Eye (tissue), 1 donor: ENCODE results near the gene VSTM4.

Experiments used
- DNase-seq: peaks from one replicate; pipeline ENCODE4 v3.0.0-alpha.2; 2015

VSTM4 gene, protein sequence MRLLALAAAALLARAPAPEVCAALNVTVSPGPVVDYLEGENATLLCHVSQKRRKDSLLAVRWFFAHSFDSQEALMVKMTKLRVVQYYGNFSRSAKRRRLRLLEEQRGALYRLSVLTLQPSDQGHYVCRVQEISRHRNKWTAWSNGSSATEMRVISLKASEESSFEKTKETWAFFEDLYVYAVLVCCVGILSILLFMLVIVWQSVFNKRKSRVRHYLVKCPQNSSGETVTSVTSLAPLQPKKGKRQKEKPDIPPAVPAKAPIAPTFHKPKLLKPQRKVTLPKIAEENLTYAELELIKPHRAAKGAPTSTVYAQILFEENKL

DNA sequence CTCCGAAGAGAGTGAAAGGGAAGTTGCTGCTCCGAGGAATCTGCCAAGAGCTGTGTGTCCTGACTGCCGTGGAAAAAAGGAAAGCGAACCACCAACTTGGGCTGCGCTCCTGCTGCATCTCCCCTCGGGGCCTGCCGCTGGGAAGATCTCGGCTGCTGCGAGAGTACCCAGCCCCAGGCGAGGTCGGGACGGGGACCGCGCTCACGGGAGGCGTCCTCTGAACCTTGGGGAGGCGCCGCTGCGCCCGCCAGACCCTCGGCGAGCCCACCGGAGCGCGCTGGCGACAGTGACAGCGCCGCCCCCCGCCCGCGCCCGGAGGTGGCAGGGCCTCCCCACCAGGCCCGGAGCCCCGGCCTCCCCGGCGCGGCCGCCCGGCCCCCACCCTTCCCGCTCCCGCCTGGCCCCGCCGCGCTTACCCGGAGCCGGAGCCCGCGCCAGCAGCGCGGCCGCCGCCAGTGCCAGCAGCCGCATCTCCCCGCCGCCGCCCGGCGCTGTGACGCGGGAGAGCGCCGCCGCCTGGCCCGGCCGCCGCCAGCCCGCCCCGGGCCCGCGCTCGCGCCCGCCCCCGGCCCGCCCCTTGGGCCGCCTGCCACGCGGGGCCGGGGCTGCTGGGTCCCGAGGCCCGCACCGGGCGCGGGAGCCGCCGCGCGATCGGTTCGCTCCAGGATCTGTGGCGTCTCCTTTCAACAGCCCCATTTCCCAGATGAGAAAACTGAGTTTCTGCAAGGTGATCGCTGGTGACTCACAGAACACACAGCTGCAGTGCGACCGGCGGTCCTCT, at the start of gene VSTM4:
TSS of gene VSTM4 (minus strand) at position 508 of the 781 bp plus-strand sequence. CDS start at position 471, 37 bp downstream.
- DNase-seq = peak; percentile 60

DNA sequence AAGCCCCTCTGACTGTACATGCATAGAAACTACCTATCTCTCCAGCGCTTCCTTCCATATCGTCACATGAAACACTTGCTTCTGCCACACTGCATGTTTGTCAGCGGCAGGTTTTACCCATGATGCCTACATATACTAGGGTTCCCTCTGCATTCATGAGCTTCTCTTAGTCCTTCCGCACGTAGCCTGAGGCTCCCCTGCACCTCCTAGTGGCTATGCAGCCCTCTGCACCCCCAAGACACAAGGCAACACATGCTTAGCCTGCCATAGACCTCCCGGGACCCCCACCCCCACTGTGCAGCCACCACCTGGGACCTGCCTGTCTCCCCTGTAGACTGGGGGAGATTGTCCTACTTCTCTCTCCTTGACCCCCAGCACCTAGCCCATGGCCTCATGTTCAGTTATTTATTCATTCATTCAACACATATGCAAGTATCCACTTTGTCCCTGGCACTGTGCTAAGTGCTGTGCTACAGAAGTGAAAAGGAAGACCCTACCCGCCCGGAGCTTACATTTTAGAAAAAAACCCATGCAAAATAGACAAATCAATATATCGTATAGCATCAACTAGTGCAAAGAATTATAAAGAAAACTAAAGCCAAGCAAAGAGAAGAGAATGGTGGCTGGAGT, 49.4 kb upstream of the VSTM4 start:
- peak; percentile 69 for DNase-seq

GRCh38 chr10:49163741-49164140, 48.4 kb upstream of the VSTM4 start:
- no peak for DNase-seq

GRCh38 chr10:49162761-49163310, 47.5 kb upstream of the VSTM4 start:
- no peak for DNase-seq

GRCh38 chr10:49162063-49162462, 46.7 kb upstream of the VSTM4 start:
- no peak for DNase-seq

GRCh38 chr10:49161411-49161997, 46.2 kb upstream of the VSTM4 start:
- DNase-seq = peak; percentile 41

DNA sequence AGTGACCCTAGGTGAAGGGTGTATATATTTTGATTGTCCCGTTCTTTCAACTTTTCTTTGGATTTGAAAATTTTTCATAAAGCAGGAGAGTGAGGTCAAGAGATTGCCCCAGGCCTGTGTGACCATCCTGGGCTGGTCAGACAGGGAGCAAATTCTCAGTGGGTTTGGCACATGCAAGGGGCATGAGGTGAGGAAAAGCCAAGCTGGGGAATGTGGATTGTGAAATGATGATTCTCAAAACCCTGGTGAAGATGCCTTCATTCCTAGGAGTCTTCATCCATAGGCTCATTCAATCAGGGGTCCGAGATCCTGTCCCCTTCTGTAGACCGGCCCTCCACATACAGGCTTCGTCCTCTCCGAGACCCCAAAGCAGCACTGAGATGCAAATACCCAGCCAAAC, 45.5 kb upstream of the VSTM4 start:
- no peak for DNase-seq

GRCh38 chr10:49160110-49160509, 44.8 kb upstream of the VSTM4 start:
- DNase-seq = no peak

DNA sequence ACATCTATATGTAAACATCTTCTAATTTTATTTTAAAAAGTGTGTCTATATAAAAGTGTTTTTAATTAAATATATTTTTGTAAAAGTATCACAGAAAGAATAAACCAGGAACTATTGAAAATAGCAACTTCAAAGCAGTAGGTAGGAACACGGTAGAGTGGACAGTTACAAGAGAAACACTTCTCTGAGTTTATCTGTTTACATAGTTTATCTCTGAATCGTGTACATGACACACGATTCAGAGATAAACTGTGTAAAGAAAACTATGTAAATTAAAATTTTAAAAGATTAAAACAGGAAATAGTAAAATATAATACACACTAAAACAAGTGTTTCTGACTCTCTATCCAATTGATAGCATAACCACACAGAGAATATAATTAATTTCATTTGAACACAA, 43.6 kb upstream of the VSTM4 start:
- no peak for DNase-seq

GRCh38 chr10:49158404-49158803, 43.1 kb upstream of the VSTM4 start:
- no peak for DNase-seq

- DNase-seq = no peak
Observed at GRCh38 chr10:49157229-49157628, 41.9 kb upstream of the VSTM4 start.

DNA sequence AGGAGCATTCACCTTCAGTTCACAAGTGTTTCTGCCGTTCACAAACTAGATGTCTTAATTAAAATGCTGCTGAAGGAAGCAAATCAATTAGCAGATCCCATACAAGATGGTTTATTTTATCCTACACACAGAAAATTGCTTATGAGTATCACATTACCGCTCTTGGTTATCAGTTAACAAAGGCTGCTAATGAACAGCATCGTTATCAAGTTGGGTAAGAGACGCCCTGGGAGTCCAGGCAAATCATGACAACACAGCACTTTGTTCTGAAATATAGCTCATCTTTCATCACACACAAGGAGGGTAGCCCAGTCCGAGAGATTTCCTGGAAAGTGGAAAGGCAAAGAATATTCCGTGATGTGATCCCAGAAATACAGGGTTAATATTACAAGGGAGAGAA, 39.3 kb upstream of the VSTM4 start:
- DNase-seq = no peak

GRCh38 chr10:49153971-49154370, 38.6 kb upstream of the VSTM4 start:
- no peak for DNase-seq

DNA sequence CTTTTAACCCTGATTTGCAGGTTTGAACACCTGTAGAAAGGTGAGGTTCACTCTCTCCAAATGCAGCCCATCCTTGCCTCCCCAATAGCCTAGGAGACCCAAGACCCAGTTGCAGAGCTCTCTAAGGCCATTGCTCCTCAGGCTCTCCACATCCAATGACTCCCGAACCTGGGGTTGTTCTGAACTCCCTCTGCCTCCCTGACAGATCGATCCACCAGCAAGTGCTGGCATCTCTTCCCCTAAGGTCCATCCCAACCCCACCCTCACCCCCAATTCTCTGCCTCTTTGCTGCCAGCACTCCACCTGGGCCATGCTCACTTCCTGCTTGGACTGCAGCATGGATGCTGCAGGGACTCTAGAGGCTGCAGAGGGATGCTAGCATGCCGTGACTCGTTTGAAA, 37.8 kb upstream of the VSTM4 start:
- no peak for DNase-seq

DNA sequence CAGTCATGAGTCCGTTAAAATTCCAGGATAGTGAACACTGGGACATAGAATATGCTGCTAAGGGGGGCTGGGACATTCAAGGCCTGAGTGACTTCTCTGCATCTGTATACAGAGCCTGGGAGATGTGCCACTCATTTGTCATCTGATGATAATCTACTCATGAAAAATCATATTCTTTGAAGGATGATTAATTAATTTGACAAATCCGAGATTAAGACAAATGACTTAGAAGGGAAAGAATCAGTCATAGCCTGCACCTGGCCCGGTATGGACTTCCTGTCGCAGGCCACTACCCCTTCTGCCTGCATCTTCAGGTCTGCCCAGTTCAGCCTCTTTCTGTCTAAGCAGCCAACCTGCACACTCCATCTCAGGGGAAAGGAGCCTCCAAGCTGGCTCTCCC, 37.3 kb upstream of the VSTM4 start:
- no peak for DNase-seq

DNA sequence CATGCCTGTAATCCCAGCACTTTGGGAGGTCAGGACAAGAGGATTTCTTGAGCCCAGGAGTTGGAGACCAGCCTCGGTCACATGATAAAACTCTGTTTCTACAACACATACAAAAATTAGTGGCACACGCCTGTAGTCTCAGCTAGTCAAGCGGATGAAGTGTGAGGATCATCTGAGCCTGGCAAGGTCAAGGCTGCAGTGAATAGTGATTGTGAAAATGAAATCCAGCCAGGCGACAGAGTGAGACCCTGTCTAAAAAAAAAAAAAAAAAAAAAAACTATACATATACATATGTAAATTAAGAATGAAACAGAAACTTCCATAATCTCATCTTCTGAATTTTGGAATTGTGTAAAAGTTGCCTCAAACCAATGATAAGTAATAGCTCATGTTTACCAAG, 36.7 kb upstream of the VSTM4 start:
- DNase-seq = no peak

DNA sequence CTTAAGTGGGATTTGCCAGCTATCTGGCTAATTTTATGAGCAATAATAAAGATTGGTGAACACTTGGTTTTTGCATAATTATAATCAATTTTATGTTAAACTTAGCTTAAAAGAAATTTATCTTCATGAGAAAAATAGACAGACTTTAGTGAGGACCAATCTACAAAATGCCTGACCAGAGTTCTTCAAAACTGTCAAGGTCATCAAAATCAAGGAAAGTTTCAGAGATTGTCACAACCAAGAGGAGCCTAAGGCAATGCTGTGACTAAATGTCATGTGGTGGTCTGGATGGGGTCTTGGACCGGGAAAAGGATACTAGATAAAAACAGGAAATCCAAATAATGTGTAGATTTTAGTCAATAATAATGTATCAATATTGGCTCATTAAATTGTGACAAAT, 36.2 kb upstream of the VSTM4 start:
- no peak for DNase-seq

DNA sequence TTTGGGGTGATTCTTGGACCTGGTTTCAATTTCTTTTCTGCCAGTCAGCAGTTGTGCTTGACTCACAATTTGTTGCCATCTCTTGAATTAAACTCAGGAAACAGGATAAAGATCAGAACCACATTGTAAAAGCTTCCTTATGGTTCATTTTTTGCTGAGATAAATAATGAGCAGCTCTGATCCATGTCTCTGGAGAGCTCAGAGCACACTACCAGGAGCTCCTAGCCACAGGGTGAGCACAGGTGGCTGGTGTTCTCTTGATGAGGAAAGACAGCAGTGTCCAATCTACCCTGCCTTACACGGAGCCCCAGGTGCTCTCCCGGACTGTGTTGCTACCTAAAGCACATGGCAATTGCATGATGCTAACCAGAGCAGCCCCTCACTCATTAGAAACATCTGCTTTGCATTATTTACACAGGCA, 35.7 kb upstream of the VSTM4 start:
- no peak for DNase-seq

GRCh38 chr10:49150426-49150825, 35.1 kb upstream of the VSTM4 start:
- DNase-seq = no peak

GRCh38 chr10:49149881-49150280, 34.6 kb upstream of the VSTM4 start:
- no peak for DNase-seq

DNA sequence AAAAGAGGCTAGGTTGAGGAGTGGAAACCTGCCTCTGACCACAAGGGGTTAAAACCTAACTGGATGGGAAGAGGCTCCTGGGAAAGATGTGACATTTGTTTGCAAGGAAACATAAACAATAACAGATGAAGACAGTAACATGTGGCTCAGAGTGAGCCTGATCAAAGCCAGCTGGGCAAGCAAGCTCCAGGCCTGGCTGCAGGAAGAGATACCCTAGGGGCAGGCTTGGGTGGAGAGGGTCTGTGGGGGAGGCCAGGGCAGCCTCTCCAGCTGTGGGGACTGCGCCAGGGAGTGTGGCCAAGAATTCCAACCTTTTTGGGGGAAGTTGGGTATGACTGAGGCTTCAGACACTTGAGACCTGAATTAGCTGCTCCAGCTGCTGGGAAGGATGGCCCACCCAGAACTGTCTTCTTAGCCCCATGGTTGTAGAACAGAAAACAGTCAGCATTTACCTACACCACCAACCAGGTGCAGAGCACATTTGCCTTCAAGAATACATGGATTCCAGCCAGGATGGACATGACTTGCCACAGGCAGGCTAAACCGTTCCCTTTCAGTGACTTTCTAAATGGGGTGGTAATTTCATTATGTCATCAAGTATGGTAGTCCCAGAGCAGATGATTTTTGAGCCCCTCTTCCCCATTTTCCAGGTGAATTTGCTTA, 28.9 kb upstream of the VSTM4 start:
- DNase-seq = peak; percentile 37

- no peak for DNase-seq
Observed at GRCh38 chr10:49143249-49143648, 27.9 kb upstream of the VSTM4 start.
